Erythroblast (primary cell): ENCODE data around the gene STARD3.

Experiments
- GATA1 ChIP-seq: IDR thresholded peaks from 2 replicates; pipeline ENCODE4 v1.6.1; 2011; ENCODE audit warnings: low read depth, mild to moderate bottlenecking, control low read depth, low read length, moderate library complexity
- POLR2A ChIP-seq: IDR thresholded peaks from 2 replicates; pipeline ENCODE4 v1.6.1; 2011; ENCODE audit warnings: mild to moderate bottlenecking, low read length

GRCh38 chr17:39629494-39629880 lies 7.5 kb upstream of the STARD3 start:
- TF ChIP-seq POLR2A (no peak), GATA1 (no peak)
